H1 (cell line): ENCODE data around the gene ACOT12. TPM values are rescaled to one million over a fixed set of nuclear protein-coding genes. Genes with fewer than 3 reads are reported as not detected.

Source experiments
- CTCF ChIA-PET: fragments of 300-600 bp; sonication (Branson Sonifier 250); formaldehyde crosslinking; loops from one replicate; lab custom pipeline; 2021; ENCODE audit not compliant: partially characterized antibody; lab: Charles Lee
- POLR2A ChIA-PET: fragments of 300-600 bp; sonication (Branson Sonifier 250); formaldehyde crosslinking; loops from one replicate; lab custom pipeline; 2021; ENCODE audit warnings: inconsistent platforms; ENCODE audit not compliant: partially characterized antibody; lab: Charles Lee
- DNase-seq, 2 experiments: peaks; one replicate each; pipeline versions ENCODE4 v3.0.0 to v3.0.0-alpha.2; 2010 to 2022; ENCODE audit warnings: low spot score in 2 of 2, low read depth in 1 of 2, mixed read lengths in 1 of 2
- FAIRE-seq: peaks from 2 replicates; lab custom pipeline; 2011; peaks lifted over from hg19 to GRCh38; lab: Jason Lieb, UNC
- H2AFZ ChIP-seq: 2 replicates; pipeline ENCODE4 v1.8.1; 2012; ENCODE audit warnings: low read length, inconsistent platforms
- H2AK5ac ChIP-seq: 2 replicates; pipeline ENCODE4 v1.6.1; 2013; ENCODE audit warnings: low read depth, low read length
- H2BK120ac ChIP-seq: replicated peaks from 2 replicates; pipeline ENCODE3; 2013; ENCODE audit warnings: low read depth, low read length, inconsistent platforms
- H2BK12ac ChIP-seq: 2 replicates; pipeline ENCODE4 v1.6.1; 2013; ENCODE audit warnings: low read depth, low read length
- H2BK15ac ChIP-seq: 2 replicates; pipeline ENCODE4 v1.6.1; 2013; ENCODE audit warnings: low read length
- H2BK20ac ChIP-seq: 2 replicates; pipeline ENCODE4 v1.6.1; 2013; ENCODE audit warnings: low read length
- H2BK5ac ChIP-seq: 2 replicates; pipeline ENCODE4 v1.6.1; 2013; ENCODE audit warnings: low read depth, low read length
- H3K14ac ChIP-seq: 2 replicates; pipeline ENCODE4 v1.6.1; 2013; ENCODE audit warnings: inconsistent platforms; ENCODE audit not compliant: insufficient read length
- H3K18ac ChIP-seq: 2 replicates; pipeline ENCODE4 v1.6.1; 2013; ENCODE audit warnings: low read length; ENCODE audit errors: extremely low read depth
- H3K23ac ChIP-seq: 2 replicates; pipeline ENCODE4 v1.6.1; 2013; ENCODE audit warnings: inconsistent platforms; ENCODE audit not compliant: insufficient read length
- H3K23me2 ChIP-seq: 2 replicates; pipeline ENCODE4 v1.6.1; 2013; ENCODE audit warnings: low read depth, low read length
- H3K27ac ChIP-seq: 2 replicates; pipeline ENCODE4 v1.6.1; 2011; ENCODE audit warnings: low read depth, low read length, inconsistent platforms
- H3K27me3 ChIP-seq, 4 experiments: replicated peaks in 1 of 4; 1 replicate in 1 of 4; 2 replicates in 3 of 4; pipeline versions ENCODE4 v1.6.1 to v1.8.1; 2011 to 2013; ENCODE audit warnings: low read length in 3 of 4, mild to moderate bottlenecking in 3 of 4, inconsistent platforms in 2 of 4, mixed read lengths in 2 of 4, moderate library complexity in 1 of 4; ENCODE audit not compliant: control insufficient read depth in 3 of 4, insufficient read depth in 3 of 4; ENCODE audit errors: extremely low read depth in 1 of 4
- H3K36me3 ChIP-seq, 4 experiments: 2 replicates each; pipeline versions ENCODE4 v1.6.1 to v1.8.1; 2011 to 2013; ENCODE audit warnings: mild to moderate bottlenecking in 4 of 4, low read length in 3 of 4, moderate library complexity in 2 of 4, control low read depth in 1 of 4, inconsistent platforms in 1 of 4; ENCODE audit not compliant: insufficient read depth in 4 of 4, control insufficient read depth in 2 of 4
- H3K4ac ChIP-seq: replicated peaks from 2 replicates; pipeline ENCODE3; 2013; ENCODE audit warnings: low read length, low read depth, mixed read lengths, inconsistent platforms; ENCODE audit not compliant: insufficient read length
- H3K4me1 ChIP-seq, 4 experiments: replicated peaks in 1 of 4; 1 replicate in 1 of 4; 2 replicates in 3 of 4; pipeline versions ENCODE4 v1.6.1 to v1.8.1; 2011 to 2013; ENCODE audit warnings: low read length in 3 of 4, inconsistent platforms in 2 of 4, mixed read lengths in 1 of 4; ENCODE audit not compliant: insufficient read depth in 4 of 4, control insufficient read depth in 3 of 4
- H3K4me2 ChIP-seq, 2 experiments: 2 replicates each; pipeline versions ENCODE4 v1.6.1 to v1.8.1; 2011 to 2013; ENCODE audit warnings: low read depth in 2 of 2, low read length in 2 of 2, control low read depth in 1 of 2, inconsistent platforms in 1 of 2, mild to moderate bottlenecking in 1 of 2; ENCODE audit not compliant: insufficient read depth in 1 of 2
- H3K4me3 ChIP-seq, 4 experiments: fragments of 200-600, 300-600 bp in 1 of 4; sonication (generic), shearing (Covaris generic), sonication (Bioruptor Twin) in 1 of 4; 2 replicates each; pipeline versions ENCODE4 v1.5.1 to v1.8.1; 2011 to 2016; ENCODE audit warnings: low read length in 4 of 4, low read depth in 3 of 4, control low read depth in 2 of 4, inconsistent platforms in 2 of 4, mild to moderate bottlenecking in 2 of 4, mixed read lengths in 1 of 4, moderate library complexity in 1 of 4; ENCODE audit not compliant: insufficient read depth in 2 of 4; ENCODE audit errors: extremely low read depth in 1 of 4
- H3K56ac ChIP-seq: replicated peaks from 2 replicates; pipeline ENCODE3; 2013; ENCODE audit warnings: low read depth, mild to moderate bottlenecking, mixed read lengths, low read length, inconsistent platforms; ENCODE audit not compliant: insufficient read length
- H3K79me1 ChIP-seq: 2 replicates; pipeline ENCODE4 v1.6.1; 2013; ENCODE audit warnings: low read depth, low read length, control low read depth
- H3K79me2 ChIP-seq, 2 experiments: 2 replicates each; pipeline versions ENCODE4 v1.6.1 to v1.8.1; 2012 to 2013; ENCODE audit warnings: low read length in 2 of 2, mild to moderate bottlenecking in 2 of 2, inconsistent platforms in 1 of 2; ENCODE audit not compliant: insufficient read depth in 2 of 2, control insufficient read depth in 1 of 2
- H3K9ac ChIP-seq, 4 experiments: replicated peaks in 1 of 4; 1 replicate in 1 of 4; 2 replicates in 3 of 4; pipeline versions ENCODE4 v1.6.1 to v1.8.1; 2011 to 2013; ENCODE audit warnings: low read depth in 3 of 4, low read length in 3 of 4, control low read depth in 2 of 4, mild to moderate bottlenecking in 2 of 4, moderate library complexity in 2 of 4, inconsistent platforms in 1 of 4; ENCODE audit errors: extremely low read depth in 1 of 4
- H3K9me3 ChIP-seq, 2 experiments: 2 replicates each; pipeline versions ENCODE4 v1.6.1 to v1.8.1; 2012 to 2013; ENCODE audit warnings: mild to moderate bottlenecking in 2 of 2, moderate library complexity in 2 of 2, control low read depth in 1 of 2, inconsistent platforms in 1 of 2, low read depth in 1 of 2, low read length in 1 of 2, mixed read lengths in 1 of 2; ENCODE audit not compliant: insufficient read depth in 2 of 2
- H4K20me1 ChIP-seq, 2 experiments: replicated peaks in 1 of 2; 2 replicates each; pipeline versions ENCODE3 to v1.8.1; 2011 to 2013; ENCODE audit warnings: inconsistent platforms in 2 of 2, low read length in 2 of 2, mild to moderate bottlenecking in 1 of 2; ENCODE audit not compliant: insufficient read depth in 2 of 2, control insufficient read depth in 1 of 2
- H4K5ac ChIP-seq: 2 replicates; pipeline ENCODE4 v1.6.1; 2013; ENCODE audit warnings: low read length, low read depth, mixed read lengths, inconsistent platforms; ENCODE audit not compliant: insufficient read length
- H4K8ac ChIP-seq: 2 replicates; pipeline ENCODE4 v1.8.0; 2013; ENCODE audit warnings: mild to moderate bottlenecking, moderate library complexity, low read length, inconsistent platforms; ENCODE audit not compliant: insufficient read depth; ENCODE audit errors: extremely low read depth
- H4K91ac ChIP-seq: replicated peaks from 2 replicates; pipeline ENCODE3; 2013; ENCODE audit warnings: low read length, mixed read lengths, inconsistent platforms; ENCODE audit not compliant: insufficient read length
- CHD2 ChIP-seq: IDR thresholded peaks from 2 replicates; pipeline ENCODE4 v1.6.1; 2012; ENCODE audit warnings: low read length, improper control_type of control experiment
- KDM4A ChIP-seq: IDR thresholded peaks from one replicate; pipeline ENCODE4 v1.7.1; 2012; ENCODE audit warnings: low read depth, mild to moderate bottlenecking, moderate library complexity, low read length, inconsistent platforms; ENCODE audit not compliant: severe bottlenecking
- WGBS, 2 experiments: shearing (Covaris generic) in 1 of 2; methylation state at CpG; one replicate each; pipeline versions ENCODE4 v1.1.6 to v1.1.7; 2013 to 2015; ENCODE audit warnings: low lambda C conversion rate in 2 of 2, mixed read lengths in 2 of 2, inconsistent platforms in 1 of 2, low coverage in 1 of 2, missing lambda C conversion rate in 1 of 2; ENCODE audit not compliant: insufficient replicate concordance in 2 of 2, insufficient coverage in 1 of 2, insufficient read length in 1 of 2; ENCODE audit errors: extremely low coverage in 1 of 2, missing lambda C conversion rate in 1 of 2; 5-methylcytosine and 5-hydroxymethylcytosine counted together
- polyA plus RNA-seq, 7 experiments: library from polyadenylated mRNA; depleted of rRNA in 3 of 7; stranded (reverse) in 5 of 7; unstranded in 2 of 7; fragments of >200 nt in 5 of 7; fragments of 200-250 nt in 2 of 7; gene quantifications; 1 replicate in 5 of 7; 2 replicates in 1 of 7; 4 replicates in 1 of 7; pipeline versions ENCODE4 v1.2.1 to v1.2.3, GENCODE V29; 2011 to 2013; ENCODE audit warnings: missing spikeins in 2 of 7, mixed read lengths in 2 of 7
- total RNA-seq: library from RNA; stranded (reverse); fragmentation: NEBNext Ultra II Directional; extraction: Animal tissue kit (Norgen Biotek cat#: 25700); gene quantifications from 2 replicates; pipeline ENCODE4 v1.2.1, GENCODE V29; 2021

Gene ACOT12
- total and polyA plus RNA-seq, 2 of the 8 experiments (the other 6 are each of a cell fraction or from before 2014, with no cell fraction given): 0.29 TPM; not detected in 1

DNA sequence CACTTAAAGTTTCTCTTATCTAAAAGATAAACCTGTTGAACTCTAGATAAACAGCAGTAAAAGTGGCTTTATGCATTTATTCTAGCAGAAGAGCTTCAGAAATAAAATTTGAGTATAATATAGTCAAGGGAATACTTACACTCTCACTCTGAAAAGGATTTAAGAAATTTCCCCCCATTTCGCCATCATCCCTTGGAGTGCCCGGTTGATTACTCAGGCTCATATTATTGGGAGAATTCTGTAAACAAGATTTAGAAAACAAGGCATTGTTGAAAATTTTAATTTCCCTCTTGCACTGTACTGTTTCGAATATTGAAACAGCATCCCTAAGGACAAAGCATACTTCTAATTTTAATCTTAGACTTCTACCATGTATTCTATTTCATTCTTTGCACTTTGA, 34.5 kb upstream of the ACOT12 start:
- POLR2A ChIA-PET: no interaction called here
- WGBS, 2 experiments: 94% methylated on average over 3 of the region's 3 CpGs; no CpG with 5 or more reads in 1 of the 2 experiments
- TF ChIP-seq KDM4A (no peak), CHD2 (no peak)
- TF ChIP-seq, all 59 proteins: peak for 0
- Histone ChIP-seq H4K20me1 (no peaks in the 10 kb centered on the region), H2BK120ac (no peak overlapping the region), H3K4me2 (no peak overlapping the region), H4K5ac (no peak overlapping the region), H3K14ac (no peak overlapping the region), H3K4me1 (no peaks in the 10 kb centered on the region), H3K79me2 (no peaks in the 10 kb centered on the region), H2AK5ac (no peak overlapping the region), H3K23ac (no peak overlapping the region), H3K56ac (no peak overlapping the region), H3K4me3 (no peak overlapping the region), H2BK20ac (no peak overlapping the region), H4K91ac (no peak overlapping the region), H3K23me2 (no peaks in the 10 kb centered on the region), H4K8ac (no peak overlapping the region), H2AFZ (no peak overlapping the region), H2BK5ac (no peak overlapping the region), H3K27me3 (no peaks in the 10 kb centered on the region), H3K79me1 (no peaks in the 10 kb centered on the region), H2BK15ac (no peak overlapping the region), H3K9me3 (no peaks in the 10 kb centered on the region), H3K36me3 (no peaks in the 10 kb centered on the region; a peak in 1 of 8 replicates), H3K27ac (no peak overlapping the region), H3K9ac (no peak overlapping the region), H3K18ac (no peak overlapping the region), H3K4ac (no peak overlapping the region), H2BK12ac (no peak overlapping the region)
- DNase-seq (no peak), FAIRE-seq (no peak)
- CTCF ChIA-PET: interaction anchor here (0.9 kb wide), 1 partner anchor 429 kb away, joined by 4 read pairs; no protein-coding TSS in a partner anchor
